HEK293T (cell line): ENCODE data around the gene KCNMA1.

Source experiments
- FOXA1 ChIP-seq: fragments of 450-650 bp; IDR thresholded peaks from 2 replicates; pipeline ENCODE4 v1.6.1; 2016; ENCODE audit warnings: mild to moderate bottlenecking
- FOXM1 ChIP-seq: fragments of 450-650 bp; IDR thresholded peaks from 2 replicates; pipeline ENCODE4 v1.6.1; 2017; ENCODE audit warnings: mild to moderate bottlenecking, borderline replicate concordance

DNA sequence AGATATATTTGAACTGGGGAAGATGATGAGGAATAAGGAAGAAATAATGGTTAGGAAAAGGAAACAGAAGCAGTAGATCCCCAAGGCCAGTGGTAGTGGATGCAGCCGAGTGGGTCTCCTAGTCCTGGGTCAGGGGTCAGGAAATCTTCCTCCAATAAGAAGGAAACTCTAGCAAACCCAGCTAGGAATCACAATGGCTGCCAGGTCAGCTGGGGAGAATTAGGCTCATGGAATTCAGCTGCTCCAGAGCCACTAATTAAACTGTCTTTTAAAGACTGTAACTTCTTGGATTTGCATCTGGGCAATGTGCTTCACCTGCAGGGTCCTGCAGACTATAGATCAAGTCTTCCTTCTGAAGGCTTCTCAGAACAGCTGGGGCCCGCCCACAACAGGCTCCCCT is 644.4 kb downstream of the KCNMA1 start:
- TF ChIP-seq FOXM1 (no peak), FOXA1 (no peak)
